NCI-H2107 treated with DMSO at 0.1 percent for 48 hours (cell line): Measurements from ENCODE around the gene IGIP.
A peak's percentile ranks its signal among the peaks of the same experiment; 100 is the strongest.

Source experiments
- DNase-seq: peaks from one replicate; lab custom pipeline; 2025; ENCODE audit not compliant: unreplicated experiment; lab: John Stamatoyannopoulos, UW

Gene IGIP

GRCh38 chr5:140125637-140126036 lies at the start of gene IGIP:
Gene IGIP (plus strand): TSS chr5:140125937. CDS start chr5:140128477, 2,540 bp downstream.
- no peak for DNase-seq

GRCh38 chr5:140076142-140076541 lies 49.6 kb upstream of the IGIP start:
- DNase-seq: no peak

GRCh38 chr5:140076788-140077187 lies 48.9 kb upstream of the IGIP start:
- no peak for DNase-seq

- DNase-seq: no peak
These were observed 42.6 kb upstream of the IGIP start for GRCh38 chr5:140083120-140083519.

- no peak for DNase-seq
These were observed 42.1 kb upstream of the IGIP start for GRCh38 chr5:140083650-140084049.

GRCh38 chr5:140084541-140084940 lies 41.2 kb upstream of the IGIP start:
- no peak for DNase-seq

- no peak for DNase-seq
These were observed 35.5 kb upstream of the IGIP start for GRCh38 chr5:140090251-140090650.

GRCh38 chr5:140093179-140093578 lies 32.6 kb upstream of the IGIP start:
- DNase-seq: no peak

- DNase-seq: no peak
These were observed 31.9 kb upstream of the IGIP start for GRCh38 chr5:140093866-140094265.

- DNase-seq: no peak
These were observed 30.8 kb upstream of the IGIP start for GRCh38 chr5:140094889-140095288.

- DNase-seq: no peak
These were observed 24.6 kb upstream of the IGIP start for GRCh38 chr5:140101179-140101578.

GRCh38 chr5:140103154-140103553 lies 22.6 kb upstream of the IGIP start:
- DNase-seq: no peak

GRCh38 chr5:140104100-140104499 lies 21.6 kb upstream of the IGIP start:
- no peak for DNase-seq

- no peak for DNase-seq
These were observed 19.6 kb upstream of the IGIP start for GRCh38 chr5:140106101-140106500.

GRCh38 chr5:140106805-140107311 lies 18.9 kb upstream of the IGIP start:
- DNase-seq: no peak

- DNase-seq: peak; percentile 29
These were observed 18.2 kb upstream of the IGIP start for GRCh38 chr5:140107312-140108092.

GRCh38 chr5:140108093-140109017 lies 17.4 kb upstream of the IGIP start:
- no peak for DNase-seq

- DNase-seq: no peak
These were observed 16.5 kb upstream of the IGIP start for GRCh38 chr5:140109018-140109758.

- no peak for DNase-seq
These were observed 15.7 kb upstream of the IGIP start for GRCh38 chr5:140109759-140110645.

GRCh38 chr5:140110646-140110957 lies 15.1 kb upstream of the IGIP start:
- no peak for DNase-seq
